ENCODE results near the gene FCER2. TPM values are rescaled to one million over a fixed set of nuclear protein-coding genes. Genes with fewer than 3 reads are reported as not detected.
A peak's percentile ranks its signal among the peaks of the same experiment; 100 is the strongest.

Gene FCER2
- total RNA-seq, 2 experiments from 2014 or later = 0.19 to 0.26 TPM

GRCh38 chr19:7703332-7703731, 1.4 kb upstream of the FCER2 start:
- DNase-seq (no peak), ATAC-seq (ENCODE audit: low read depth) (no peak)
- H3K9me3 Mint-ChIP-seq = no peaks in the 10 kb centered on the region
- H3K27ac Mint-ChIP-seq = peak overlapping the region; percentile 50
- no peaks in the 10 kb centered on the region for H3K36me3 Mint-ChIP-seq
- no peak overlapping the region for H3K4me3 Mint-ChIP-seq
- POLR2A ChIA-PET = no interaction called here
- peaks cover 26% of the 10 kb centered on the region for H3K4me1 Mint-ChIP-seq
- H3K27me3 Mint-ChIP-seq = peaks cover 17% of the 10 kb centered on the region

GRCh38 chr19:7701049-7701653, 780 bp downstream of the FCER2 start:
- peaks cover 14% of the 10 kb centered on the region for H3K27me3 Mint-ChIP-seq
- H3K4me1 Mint-ChIP-seq = peaks cover 17% of the 10 kb centered on the region
- no peaks in the 10 kb centered on the region for H3K36me3 Mint-ChIP-seq
- POLR2A ChIA-PET = no interaction called here
- no peak overlapping the region for H3K27ac Mint-ChIP-seq
- ATAC-seq (ENCODE audit: low read depth) (no peak), DNase-seq (no peak)
- no peaks in the 10 kb centered on the region for H3K9me3 Mint-ChIP-seq
- no peak overlapping the region for H3K4me3 Mint-ChIP-seq

GRCh38 chr19:7699417-7700401, 2.2 kb downstream of the FCER2 start:
- no peak for DNase-seq
- ATAC-seq (ENCODE audit: low read depth) = no peak
- H3K27me3 Mint-ChIP-seq = peaks cover 14% of the 10 kb centered on the region
- no peak overlapping the region for H3K27ac Mint-ChIP-seq
- H3K4me3 Mint-ChIP-seq = no peak overlapping the region
- no peaks in the 10 kb centered on the region for H3K36me3 Mint-ChIP-seq
- POLR2A ChIA-PET = no interaction called here
- no peaks in the 10 kb centered on the region for H3K9me3 Mint-ChIP-seq
- peaks cover 4% of the 10 kb centered on the region for H3K4me1 Mint-ChIP-seq

- H3K4me1 Mint-ChIP-seq = peaks cover 4% of the 10 kb centered on the region
- H3K36me3 Mint-ChIP-seq = no peaks in the 10 kb centered on the region
- no peak overlapping the region for H3K27ac Mint-ChIP-seq
- POLR2A ChIA-PET = no interaction called here
- no peaks in the 10 kb centered on the region for H3K9me3 Mint-ChIP-seq
- no peak for ATAC-seq (ENCODE audit: low read depth)
- H3K27me3 Mint-ChIP-seq = peaks cover 14% of the 10 kb centered on the region
- no peak overlapping the region for H3K4me3 Mint-ChIP-seq
- DNase-seq = no peak
Observed at GRCh38 chr19:7699003-7699402, 2.9 kb downstream of the FCER2 start.

GRCh38 chr19:7698583-7698982, 3.3 kb downstream of the FCER2 start:
- H3K4me1 Mint-ChIP-seq = peaks cover 4% of the 10 kb centered on the region
- H3K27ac Mint-ChIP-seq = no peak overlapping the region
- peaks cover 11% of the 10 kb centered on the region for H3K27me3 Mint-ChIP-seq
- H3K36me3 Mint-ChIP-seq = no peaks in the 10 kb centered on the region
- ATAC-seq (ENCODE audit: low read depth) (no peak), DNase-seq (no peak)
- no peak overlapping the region for H3K4me3 Mint-ChIP-seq
- POLR2A ChIA-PET = no interaction called here
- H3K9me3 Mint-ChIP-seq = no peaks in the 10 kb centered on the region

- Mint-ChIP-seq H3K36me3 (no peaks in the 10 kb centered on the region), H3K4me1 (peaks cover 2% of the 10 kb centered on the region), H3K27ac (no peak overlapping the region), H3K27me3 (peaks cover 7% of the 10 kb centered on the region), H3K9me3 (no peaks in the 10 kb centered on the region), H3K4me3 (no peak overlapping the region)
- POLR2A ChIA-PET = no interaction called here
- no peak for ATAC-seq (ENCODE audit: low read depth)
- no peak for DNase-seq
Observed at GRCh38 chr19:7697721-7698287, 4.1 kb downstream of the FCER2 start.

GRCh38 chr19:7694499-7694898, 7.4 kb downstream of the FCER2 start:
- Mint-ChIP-seq H3K4me3 (no peak overlapping the region), H3K9me3 (no peaks in the 10 kb centered on the region), H3K27ac (no peak overlapping the region), H3K27me3 (peaks cover 7% of the 10 kb centered on the region), H3K36me3 (no peaks in the 10 kb centered on the region), H3K4me1 (no peaks in the 10 kb centered on the region)
- no peak for DNase-seq
- no peak for ATAC-seq (ENCODE audit: low read depth)
- POLR2A ChIA-PET = no interaction called here

- Mint-ChIP-seq H3K36me3 (no peaks in the 10 kb centered on the region), H3K9me3 (no peaks in the 10 kb centered on the region), H3K4me1 (no peaks in the 10 kb centered on the region), H3K27ac (no peak overlapping the region), H3K4me3 (no peak overlapping the region), H3K27me3 (no peaks in the 10 kb centered on the region)
- ATAC-seq (ENCODE audit: low read depth) (no peak), DNase-seq (no peak)
- POLR2A ChIA-PET = no interaction called here
Observed at GRCh38 chr19:7692417-7693088, 9.4 kb downstream of the FCER2 start.

GRCh38 chr19:7691497-7691896, 10.4 kb downstream of the FCER2 start:
- H3K4me1 Mint-ChIP-seq = no peaks in the 10 kb centered on the region
- H3K36me3 Mint-ChIP-seq = no peaks in the 10 kb centered on the region
- POLR2A ChIA-PET = no interaction called here
- H3K27ac Mint-ChIP-seq = no peak overlapping the region
- ATAC-seq (ENCODE audit: low read depth) (no peak), DNase-seq (no peak)
- no peak overlapping the region for H3K4me3 Mint-ChIP-seq
- no peaks in the 10 kb centered on the region for H3K27me3 Mint-ChIP-seq
- no peaks in the 10 kb centered on the region for H3K9me3 Mint-ChIP-seq

GRCh38 chr19:7690779-7691258, 11.1 kb downstream of the FCER2 start:
- Mint-ChIP-seq H3K4me3 (no peak overlapping the region), H3K9me3 (no peaks in the 10 kb centered on the region), H3K27ac (no peak overlapping the region), H3K36me3 (no peaks in the 10 kb centered on the region), H3K27me3 (no peaks in the 10 kb centered on the region), H3K4me1 (no peaks in the 10 kb centered on the region)
- DNase-seq = no peak
- POLR2A ChIA-PET = no interaction called here
- ATAC-seq (ENCODE audit: low read depth) = no peak

GRCh38 chr19:7689165-7689564, 12.8 kb downstream of the FCER2 start:
- Mint-ChIP-seq H3K9me3 (no peaks in the 10 kb centered on the region), H3K4me1 (no peaks in the 10 kb centered on the region), H3K27ac (no peak overlapping the region), H3K27me3 (no peaks in the 10 kb centered on the region), H3K4me3 (no peak overlapping the region), H3K36me3 (peaks cover 3% of the 10 kb centered on the region)
- ATAC-seq (ENCODE audit: low read depth) = no peak
- POLR2A ChIA-PET = no interaction called here
- DNase-seq = no peak

GRCh38 chr19:7687177-7687576, 14.8 kb downstream of the FCER2 start:
- H3K36me3 Mint-ChIP-seq = peaks cover 5% of the 10 kb centered on the region
- no peaks in the 10 kb centered on the region for H3K27me3 Mint-ChIP-seq
- ATAC-seq (ENCODE audit: low read depth) = no peak
- POLR2A ChIA-PET = interaction anchor here (0.6 kb wide), 1 partner anchor 430 kb away, joined by 5 read pairs; no protein-coding TSS in a partner anchor
- H3K9me3 Mint-ChIP-seq = no peaks in the 10 kb centered on the region
- no peak overlapping the region for H3K4me3 Mint-ChIP-seq
- H3K27ac Mint-ChIP-seq = no peak overlapping the region
- H3K4me1 Mint-ChIP-seq = no peaks in the 10 kb centered on the region
- no peak for DNase-seq
